GM10266 (cell line): ENCODE results near the gene CDK5RAP1.

Experiments used
- DNase-seq: peaks from one replicate; pipeline ENCODE4 v3.0.0; 2012; ENCODE audit errors: extremely low spot score
- CTCF ChIP-seq: IDR thresholded peaks from 2 replicates; pipeline ENCODE4 v1.5.1; 2012; ENCODE audit warnings: mild to moderate bottlenecking, low read depth; ENCODE audit not compliant: control insufficient read depth, insufficient read depth; ENCODE audit errors: missing control alignments

CDK5RAP1 gene

DNA sequence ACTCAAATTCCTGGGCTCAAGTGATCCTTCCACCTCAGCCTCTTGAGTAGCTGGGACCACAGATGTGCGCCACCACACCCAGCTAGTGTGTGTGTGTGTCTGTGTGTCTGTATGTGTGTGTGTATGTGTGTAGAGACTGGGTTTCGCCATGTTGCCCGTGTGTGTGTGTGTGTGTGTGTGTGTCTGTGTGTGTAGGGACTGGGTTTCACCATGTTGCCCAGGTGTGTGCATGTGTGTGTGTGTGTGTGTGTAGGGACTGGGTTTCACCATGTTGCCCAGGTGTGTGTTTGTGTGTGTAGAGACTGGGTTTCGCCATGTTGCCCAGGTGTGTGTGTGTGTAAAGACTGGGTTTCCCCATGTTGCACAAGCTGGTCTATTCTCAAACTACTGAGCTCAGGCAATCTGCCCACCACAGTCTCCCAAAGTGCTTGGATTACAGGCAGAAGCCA is 28.3 kb downstream of the CDK5RAP1 start:
- DNase-seq = no peak

DNA sequence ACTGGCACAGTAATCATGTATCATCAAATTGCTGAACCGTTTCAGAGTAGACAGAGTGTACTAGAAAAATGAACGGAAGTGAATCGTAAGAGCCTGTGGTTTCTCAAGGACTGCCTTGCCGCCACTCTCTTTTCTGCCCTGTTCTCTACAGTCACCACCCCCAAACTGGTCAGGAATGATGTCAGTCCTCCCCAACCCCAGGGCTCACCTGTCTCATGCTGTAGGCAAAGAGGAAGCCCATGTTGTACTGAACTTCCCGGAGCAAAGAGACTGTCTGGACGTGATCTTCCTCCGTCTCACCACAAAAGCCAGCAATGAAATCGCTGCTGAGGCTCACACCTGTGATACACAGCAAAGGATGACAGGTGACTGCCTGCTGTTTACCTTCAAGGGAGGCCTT is 31.0 kb downstream of the CDK5RAP1 start:
- TF ChIP-seq CTCF = no peak
- DNase-seq = no peak

More for the DNA sequence above, 28.3 kb downstream of the CDK5RAP1 start:
- TF ChIP-seq CTCF = no peak

GRCh38 chr20:33362898-33363297 is 38.4 kb downstream of the CDK5RAP1 start:
- no peak for DNase-seq
- no peak for TF ChIP-seq CTCF

DNA sequence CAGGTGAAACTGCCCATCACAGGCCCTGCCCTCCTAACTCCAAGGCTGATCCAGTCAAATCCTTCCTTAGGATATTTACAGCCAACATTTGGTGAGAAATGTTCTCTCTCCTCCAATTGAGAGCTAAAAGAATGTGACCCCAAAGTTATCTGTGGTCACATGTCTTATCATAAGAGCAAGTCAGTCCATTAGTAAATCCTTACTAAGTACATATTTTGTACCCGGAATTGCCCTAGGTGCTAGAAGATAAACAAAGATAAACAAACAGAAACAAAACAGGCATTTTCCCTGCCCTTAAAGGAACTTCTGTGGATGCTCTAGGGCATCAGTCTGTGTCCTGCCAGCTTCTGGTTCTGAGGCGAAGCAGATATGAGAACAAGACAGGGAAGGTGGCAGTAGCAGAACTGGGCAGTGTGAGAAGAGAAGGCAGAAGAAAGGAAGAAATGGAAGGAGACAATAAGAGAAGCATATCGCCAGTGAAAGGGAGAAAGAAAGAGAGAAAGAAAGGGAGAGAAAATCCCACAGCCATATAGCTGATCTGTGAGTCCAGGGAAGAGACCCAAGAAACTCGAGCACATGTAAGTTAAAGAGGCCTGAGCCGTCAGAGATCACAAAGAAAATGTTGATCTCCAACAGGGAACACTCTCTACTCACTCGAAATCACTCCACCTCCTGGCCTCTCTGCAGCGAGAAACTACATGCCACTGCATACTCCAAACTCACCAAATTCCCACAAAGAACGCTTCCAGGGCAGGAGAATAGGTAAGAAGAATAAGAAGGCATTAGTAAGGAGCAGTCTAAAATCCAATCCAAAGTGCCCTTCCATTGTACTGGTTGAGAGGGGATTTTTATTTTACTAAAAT is 41.7 kb downstream of the CDK5RAP1 start:
- no peak for DNase-seq
- TF ChIP-seq CTCF = no peak

DNA sequence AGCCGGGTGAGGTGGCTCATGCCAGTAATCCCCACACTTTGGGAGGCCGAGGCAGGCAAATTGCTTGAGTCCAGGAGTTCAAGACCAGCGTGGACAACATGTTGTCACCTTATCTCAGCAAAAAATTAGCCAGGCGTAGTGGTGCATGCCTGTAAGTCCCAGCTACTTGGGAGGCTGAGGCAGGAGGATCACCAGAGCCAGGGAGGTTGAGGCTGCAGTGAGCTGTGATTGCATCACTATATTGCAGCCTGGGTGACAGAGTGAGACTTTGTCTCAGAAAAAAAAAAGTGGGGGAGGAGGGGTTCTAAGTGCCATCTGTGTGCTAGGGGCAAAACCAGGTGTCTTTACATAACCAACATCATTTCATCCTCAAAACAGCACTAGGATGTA is 48.3 kb downstream of the CDK5RAP1 start:
- DNase-seq = no peak
- TF ChIP-seq CTCF = no peak

DNA sequence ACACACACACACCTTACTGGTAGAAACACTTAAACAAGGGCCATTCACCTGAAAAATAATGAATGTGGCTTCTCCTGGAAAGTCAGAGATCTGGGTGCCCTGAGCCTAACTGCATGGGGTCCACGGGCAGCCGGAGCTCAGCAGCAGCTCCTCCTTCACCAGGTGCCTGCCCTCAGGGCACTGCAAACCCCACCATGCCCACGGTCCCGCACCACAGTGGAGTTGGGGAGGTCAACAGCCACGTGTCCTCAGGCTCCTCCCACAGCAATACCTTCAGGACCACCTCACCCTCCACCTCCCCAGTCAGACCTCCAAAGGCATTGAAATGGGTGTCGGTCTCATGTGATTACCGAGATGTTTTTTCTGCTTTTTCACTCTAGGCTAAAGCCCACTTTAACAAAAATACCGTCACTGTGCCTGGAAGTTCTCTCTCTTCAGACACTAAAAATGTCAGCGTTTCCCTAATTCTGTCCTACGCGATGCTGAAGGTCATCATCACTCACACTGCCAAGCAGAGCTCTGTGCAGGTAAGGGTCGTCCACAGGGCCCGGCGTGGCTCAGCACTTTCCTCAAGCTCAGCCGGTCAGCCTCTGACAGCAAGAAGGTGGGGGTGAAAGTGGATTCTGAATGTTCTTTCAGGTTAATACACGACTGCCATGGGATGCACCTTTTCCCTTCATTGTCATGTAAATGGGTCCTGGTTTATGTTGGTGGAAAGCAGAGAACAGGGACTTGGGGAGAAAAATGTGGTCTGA is 48.9 kb downstream of the CDK5RAP1 start:
- no peak for TF ChIP-seq CTCF
- DNase-seq = no peak

- no peak for TF ChIP-seq CTCF
- DNase-seq = no peak
These were observed 49.6 kb downstream of the CDK5RAP1 start for GRCh38 chr20:33351696-33352095.
